Measurements from ENCODE around the gene SERTM1.

SERTM1 gene

DNA sequence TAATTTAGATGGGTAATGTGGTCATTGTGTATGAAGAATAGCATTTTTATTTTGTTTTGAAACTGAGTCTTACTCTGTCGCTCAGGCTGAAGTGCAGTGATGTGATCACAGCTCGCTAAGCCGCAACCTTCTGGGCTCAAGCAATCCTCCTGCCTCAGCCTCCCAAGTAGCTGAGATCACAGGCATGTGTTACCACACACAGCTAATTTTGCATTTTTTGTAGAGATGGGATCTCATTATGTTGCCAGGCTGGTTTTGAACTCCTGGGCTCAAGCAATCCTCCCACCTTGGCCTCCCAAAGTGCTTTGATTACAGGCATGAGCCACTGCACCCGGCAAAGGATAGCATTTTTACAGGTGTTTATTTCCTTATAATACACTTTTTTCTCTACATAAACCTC, 36.6 kb downstream of the SERTM1 start:
- no peak for DNase-seq (ENCODE audit: low read depth)

- no peak for DNase-seq (ENCODE audit: low read depth)
Measured at GRCh38 chr13:36712290-36712689, 38.5 kb downstream of the SERTM1 start.

GRCh38 chr13:36712770-36713169, 39.0 kb downstream of the SERTM1 start:
- no peak for DNase-seq (ENCODE audit: low read depth)

- DNase-seq (ENCODE audit: low read depth): no peak
Measured at GRCh38 chr13:36713887-36714286, 40.1 kb downstream of the SERTM1 start.

- DNase-seq (ENCODE audit: low read depth): no peak
Measured at GRCh38 chr13:36715841-36716240, 42.0 kb downstream of the SERTM1 start.

- no peak for DNase-seq (ENCODE audit: low read depth)
Measured at GRCh38 chr13:36717017-36717416, 43.2 kb downstream of the SERTM1 start.

- no peak for DNase-seq (ENCODE audit: low read depth)
Measured at GRCh38 chr13:36717966-36718545, 44.2 kb downstream of the SERTM1 start.

DNA sequence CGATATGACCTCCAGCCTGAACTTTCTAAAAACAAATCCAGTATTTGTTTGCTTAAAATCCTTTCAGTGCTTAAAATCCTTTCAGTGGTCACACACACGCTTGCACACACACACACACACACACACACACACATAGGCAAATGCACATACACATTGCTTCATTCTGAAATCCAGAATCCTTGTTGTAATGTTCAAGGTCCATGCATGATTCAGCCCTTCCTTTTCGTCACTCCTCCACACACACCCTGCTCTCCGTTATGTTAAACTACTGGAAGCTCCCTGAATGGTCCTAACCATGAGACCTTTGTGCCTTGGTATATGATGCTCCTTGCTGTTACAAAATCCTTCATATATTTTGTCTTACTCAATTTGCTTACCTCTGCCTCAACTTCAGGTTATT, 44.9 kb downstream of the SERTM1 start:
- no peak for DNase-seq (ENCODE audit: low read depth)

DNA sequence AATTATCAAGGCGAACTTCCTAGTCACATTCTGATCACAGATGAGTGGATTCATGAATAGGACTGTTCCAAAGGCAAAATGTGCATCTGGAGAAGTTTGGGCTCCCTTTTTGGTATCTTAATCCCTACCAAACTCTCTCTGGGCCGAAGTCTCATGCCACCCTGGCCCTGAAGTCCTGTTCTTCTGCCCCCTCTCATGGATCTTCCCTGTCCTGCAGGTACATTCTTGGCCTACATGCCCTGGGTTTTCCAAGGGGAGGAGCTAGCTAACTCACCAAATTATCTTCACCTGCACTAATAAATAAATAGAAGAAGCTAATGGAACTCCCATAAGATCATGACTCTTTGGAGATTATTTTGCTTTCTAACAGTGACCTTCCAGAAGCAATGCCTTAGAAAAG, 50.3 kb downstream of the SERTM1 start:
- DNase-seq (ENCODE audit: low read depth): no peak

GRCh38 chr13:36725936-36726335, 52.1 kb downstream of the SERTM1 start:
- no peak for DNase-seq (ENCODE audit: low read depth)

DNA sequence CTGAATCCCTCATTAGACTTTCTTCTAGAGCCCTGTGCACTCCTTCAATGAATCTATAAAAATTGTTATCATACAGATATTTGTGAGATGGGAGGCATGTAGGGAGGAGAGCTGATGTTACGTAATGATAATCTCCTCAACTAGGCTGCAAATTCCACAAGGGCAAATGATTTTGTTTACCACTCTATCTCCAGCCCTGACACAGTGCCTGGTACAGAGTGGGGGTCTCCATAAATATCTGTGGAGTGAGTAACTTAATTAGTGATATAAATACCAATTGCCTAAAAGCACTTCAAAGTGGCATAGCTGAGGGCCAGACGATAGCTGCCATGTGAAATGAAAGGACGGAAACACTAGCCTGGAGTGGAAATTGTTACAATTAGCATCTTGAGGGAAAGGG, 54.2 kb downstream of the SERTM1 start:
- DNase-seq (ENCODE audit: low read depth): no peak

- DNase-seq (ENCODE audit: low read depth): peak; percentile 3
Measured at GRCh38 chr13:36736119-36736726, 62.4 kb downstream of the SERTM1 start.

GRCh38 chr13:36737524-36738083, 63.8 kb downstream of the SERTM1 start:
- DNase-seq (ENCODE audit: low read depth): no peak

DNA sequence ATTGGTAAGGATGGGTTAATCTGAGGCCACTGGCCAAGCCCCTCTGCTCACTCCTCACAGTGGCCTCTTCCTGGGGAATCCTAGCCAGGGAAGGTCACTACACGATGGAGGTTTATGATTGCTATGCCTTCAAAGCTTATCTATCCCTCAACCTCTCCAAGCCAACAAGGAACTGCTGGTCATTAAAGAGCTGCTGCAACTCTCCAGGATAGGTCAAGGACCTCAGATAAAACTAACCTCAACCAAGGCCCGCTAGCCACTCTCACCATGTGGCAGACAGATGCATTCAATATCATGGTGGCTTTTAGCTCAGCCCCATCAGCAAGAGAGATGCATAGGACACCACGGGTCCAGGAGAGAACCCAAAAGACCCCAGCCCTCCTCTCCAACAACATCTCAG, 71.6 kb downstream of the SERTM1 start:
- no peak for DNase-seq (ENCODE audit: low read depth)

DNA sequence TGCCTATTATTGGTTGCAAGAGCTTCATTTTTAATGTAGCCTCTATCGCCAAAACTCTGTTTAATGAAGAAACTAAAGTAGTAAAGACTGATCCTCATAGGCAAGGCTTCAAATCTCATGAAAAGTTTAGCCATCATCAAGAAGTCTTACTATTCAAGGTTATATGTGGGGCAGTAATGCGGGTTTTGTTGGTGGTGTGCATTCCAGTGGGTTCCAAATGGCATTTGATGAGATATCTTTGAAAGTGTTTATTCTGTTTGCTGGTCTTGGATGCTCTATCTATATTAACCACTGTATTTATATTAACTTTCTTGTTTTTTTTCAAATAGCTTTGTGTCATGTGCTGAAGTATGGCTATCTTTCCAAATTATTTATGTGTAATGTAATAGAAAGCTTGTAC, 72.2 kb downstream of the SERTM1 start:
- DNase-seq (ENCODE audit: low read depth): no peak

Data from activated T-helper 9 cell treated with anti-CD3 and anti-CD28 coated beads, Interleukin-2, amount 50 U/mL, for 16 hours (primary cell).